OCI-LY3 (cell line): ENCODE data around the gene CCDC32.

Source experiments
- H2AFZ ChIP-seq: fragments of 200-600, 300-600 bp; shearing (Covaris generic); 2 replicates; pipeline ENCODE4 v1.6.0; 2014; ENCODE audit warnings: antibody characterized with exemption, low read depth, low read length
- H3K27ac ChIP-seq: fragments of 200-600, 300-600 bp; sonication (generic); 2 replicates; pipeline ENCODE4 v1.5.1; 2014; ENCODE audit warnings: mild to moderate bottlenecking, low read length, moderate library complexity, mixed read lengths
- H3K27me3 ChIP-seq: fragments of 200-600, 300-600 bp; sonication (generic); 2 replicates; pipeline ENCODE4 v1.6.1; 2014; ENCODE audit warnings: low read depth, low read length, mixed read lengths
- H3K36me3 ChIP-seq: fragments of 200-600, 300-600 bp; sonication (generic); replicated peaks from 2 replicates; pipeline ENCODE3; 2014; ENCODE audit warnings: low read depth, low read length, mixed read lengths
- H3K4me1 ChIP-seq: fragments of 300-600, 200-600 bp; sonication (generic); 2 replicates; pipeline ENCODE4 v1.6.1; 2014; ENCODE audit warnings: low read length, mixed read lengths
- H3K4me2 ChIP-seq: fragments of 200-600, 300-600 bp; sonication (generic); 2 replicates; pipeline ENCODE4 v1.6.1; 2014; ENCODE audit warnings: low read length, mixed read lengths
- H3K4me3 ChIP-seq: fragments of 300-600, 200-600 bp; sonication (generic); 2 replicates; pipeline ENCODE4 v1.5.1; 2014; ENCODE audit warnings: antibody characterized with exemption, mild to moderate bottlenecking, low read length, moderate library complexity
- H3K79me2 ChIP-seq: fragments of 300-600, 200-600 bp; shearing (Covaris generic); 2 replicates; pipeline ENCODE4 v1.6.1; 2014; ENCODE audit warnings: mild to moderate bottlenecking, low read length, mixed read lengths
- H3K9ac ChIP-seq: fragments of 300-600, 200-600 bp; shearing (Covaris generic); 2 replicates; pipeline ENCODE4 v1.6.0; 2014; ENCODE audit warnings: mild to moderate bottlenecking, low read length, moderate library complexity
- H3K9me3 ChIP-seq: fragments of 200-600, 300-600 bp; shearing (Covaris generic); 2 replicates; pipeline ENCODE4 v1.6.1; 2014; ENCODE audit warnings: low read length, mixed read lengths; ENCODE audit not compliant: insufficient read depth
- H4K20me1 ChIP-seq: fragments of 200-600, 300-600 bp; sonication (generic); 2 replicates; pipeline ENCODE4 v1.6.1; 2016; ENCODE audit warnings: low read length, mixed read lengths; ENCODE audit not compliant: insufficient read depth
- CTCF ChIP-seq: fragments of 200-600, 300-600 bp; sonication (generic); IDR thresholded peaks from 2 replicates; pipeline ENCODE4 v1.5.1; 2014; ENCODE audit warnings: antibody characterized with exemption, low read length, low read depth
- EZH2phosphoT487 ChIP-seq: fragments of 200-600 bp; shearing (Covaris generic); IDR thresholded peaks from 2 replicates; pipeline ENCODE4 v1.6.1; 2018; ENCODE audit warnings: antibody characterized with exemption, mixed run types, low read depth

Gene CCDC32

GRCh38 chr15:40516322-40516721, 48.5 kb downstream of the CCDC32 start:
- Histone ChIP-seq H3K4me2 (no peak overlapping the region), H3K27me3 (no peaks in the 10 kb centered on the region), H3K4me1 (peaks cover 12% of the 10 kb centered on the region), H3K9ac (no peak overlapping the region), H3K79me2 (no peaks in the 10 kb centered on the region), H4K20me1 (no peaks in the 10 kb centered on the region), H2AFZ (no peak overlapping the region), H3K9me3 (no peaks in the 10 kb centered on the region), H3K36me3 (no peaks in the 10 kb centered on the region), H3K27ac (no peak overlapping the region), H3K4me3 (no peak overlapping the region)
- no peak for TF ChIP-seq EZH2phosphoT487
- TF ChIP-seq CTCF: no peak

GRCh38 chr15:40513609-40514008, 51.2 kb downstream of the CCDC32 start:
- H3K27me3 ChIP-seq: peaks cover 12% of the 10 kb centered on the region
- H3K36me3 ChIP-seq: no peaks in the 10 kb centered on the region

GRCh38 chr15:40512440-40512839, 52.4 kb downstream of the CCDC32 start:
- Histone ChIP-seq H3K27ac (no peak overlapping the region), H3K4me2 (no peak overlapping the region), H3K36me3 (no peaks in the 10 kb centered on the region), H3K27me3 (peaks cover 21% of the 10 kb centered on the region), H3K79me2 (no peaks in the 10 kb centered on the region), H3K4me3 (no peak overlapping the region), H4K20me1 (no peaks in the 10 kb centered on the region), H3K9ac (no peak overlapping the region), H3K4me1 (0 out of 2 replicates have a peak, but pooled peaks cover 6% of the 10 kb centered on the region), H3K9me3 (no peaks in the 10 kb centered on the region), H2AFZ (no peak overlapping the region)
- TF ChIP-seq CTCF (no peak), EZH2phosphoT487 (no peak)

More at GRCh38 chr15:40513609-40514008, 51.2 kb downstream of the CCDC32 start:
- no peak overlapping the region for H2AFZ ChIP-seq
- H3K79me2 ChIP-seq: no peaks in the 10 kb centered on the region
- TF ChIP-seq CTCF (no peak), EZH2phosphoT487 (no peak)
- no peak overlapping the region for H3K4me3 ChIP-seq
- no peaks in the 10 kb centered on the region for H4K20me1 ChIP-seq
- no peaks in the 10 kb centered on the region for H3K9me3 ChIP-seq
- H3K4me1 ChIP-seq: 0 out of 2 replicates have a peak, but pooled peaks cover 6% of the 10 kb centered on the region
- H3K4me2 ChIP-seq: no peak overlapping the region
- H3K9ac ChIP-seq: no peak overlapping the region
- H3K27ac ChIP-seq: no peak overlapping the region

GRCh38 chr15:40511472-40512133, 53.2 kb downstream of the CCDC32 start:
- Histone ChIP-seq H3K4me1 (peaks cover 11% of the 10 kb centered on the region), H3K9me3 (no peaks in the 10 kb centered on the region), H3K79me2 (no peaks in the 10 kb centered on the region), H3K4me2 (peak overlapping the region; percentile 80), H3K27me3 (peaks cover 22% of the 10 kb centered on the region), H3K4me3 (peak overlapping the region; percentile 87), H2AFZ (peak overlapping the region; percentile 91), H3K36me3 (no peaks in the 10 kb centered on the region), H4K20me1 (no peaks in the 10 kb centered on the region), H3K9ac (peak overlapping the region; percentile 64), H3K27ac (no peak overlapping the region)
- TF ChIP-seq CTCF: no peak
- TF ChIP-seq EZH2phosphoT487: no peak
